AG04450 (cell line): Measurements from ENCODE around the gene MYPN. TPM values are rescaled to one million over a fixed set of nuclear protein-coding genes. Genes with fewer than 3 reads are reported as not detected.

ENCODE experiments used
- CTCF ChIA-PET: fragments of 300-600, 350-600 bp; formaldehyde crosslinking; extraction: SDS; loops from one replicate; lab custom pipeline; 2022; ENCODE audit warnings: antibody characterized with exemption, inconsistent platforms; lab: Charles Lee
- POLR2A ChIA-PET: fragments of 350-600 bp; formaldehyde crosslinking; extraction: SDS; loops from one replicate; lab custom pipeline; 2021; ENCODE audit warnings: antibody characterized with exemption, inconsistent platforms; lab: Yijun Ruan, JAX
- DNase-seq: peaks from one replicate; pipeline ENCODE4 v3.0.0-alpha.2; 2011; ENCODE audit warnings: low read depth, low spot score
- H3K27ac ChIP-seq: one replicate; pipeline ENCODE4 v1.5.1; 2012; ENCODE audit warnings: low read depth, low read length, control low read depth
- H3K27me3 ChIP-seq: one replicate; pipeline ENCODE4 v1.6.0; 2012; ENCODE audit warnings: low read length; ENCODE audit not compliant: control insufficient read depth, insufficient read depth
- H3K4me3 ChIP-seq: 2 replicates; pipeline ENCODE4 v1.5.1; 2011; ENCODE audit warnings: mild to moderate bottlenecking, low read depth, low read length, control low read depth
- H3K9me3 ChIP-seq: 2 replicates; pipeline ENCODE4 v1.5.1; 2012; ENCODE audit warnings: low read length; ENCODE audit not compliant: control insufficient read depth, insufficient read depth
- polyA plus RNA-seq: library from polyadenylated mRNA; depleted of rRNA; stranded (reverse); fragments of >200 nt; gene quantifications from 2 replicates; pipeline ENCODE4 v1.2.3, GENCODE V29; 2011
- TF ChIP-seq, protein P1 (sequence below): IDR thresholded peaks from 2 replicates; pipeline ENCODE4 v1.5.1; 2011; ENCODE audit warnings: low read depth, low read length, control low read depth, inconsistent platforms

Gene MYPN
- polyA plus RNA-seq, 1 experiment, result 2.9 TPM

GRCh38 chr10:68166871-68167585 is 57.7 kb downstream of the MYPN start:
- no peak for DNase-seq
- H3K27me3 ChIP-seq, result no peaks in the 10 kb centered on the region
- TF ChIP-seq, protein P1, sequence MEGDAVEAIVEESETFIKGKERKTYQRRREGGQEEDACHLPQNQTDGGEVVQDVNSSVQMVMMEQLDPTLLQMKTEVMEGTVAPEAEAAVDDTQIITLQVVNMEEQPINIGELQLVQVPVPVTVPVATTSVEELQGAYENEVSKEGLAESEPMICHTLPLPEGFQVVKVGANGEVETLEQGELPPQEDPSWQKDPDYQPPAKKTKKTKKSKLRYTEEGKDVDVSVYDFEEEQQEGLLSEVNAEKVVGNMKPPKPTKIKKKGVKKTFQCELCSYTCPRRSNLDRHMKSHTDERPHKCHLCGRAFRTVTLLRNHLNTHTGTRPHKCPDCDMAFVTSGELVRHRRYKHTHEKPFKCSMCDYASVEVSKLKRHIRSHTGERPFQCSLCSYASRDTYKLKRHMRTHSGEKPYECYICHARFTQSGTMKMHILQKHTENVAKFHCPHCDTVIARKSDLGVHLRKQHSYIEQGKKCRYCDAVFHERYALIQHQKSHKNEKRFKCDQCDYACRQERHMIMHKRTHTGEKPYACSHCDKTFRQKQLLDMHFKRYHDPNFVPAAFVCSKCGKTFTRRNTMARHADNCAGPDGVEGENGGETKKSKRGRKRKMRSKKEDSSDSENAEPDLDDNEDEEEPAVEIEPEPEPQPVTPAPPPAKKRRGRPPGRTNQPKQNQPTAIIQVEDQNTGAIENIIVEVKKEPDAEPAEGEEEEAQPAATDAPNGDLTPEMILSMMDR, result no peak
- CTCF ChIA-PET, result interaction anchor here (3.8 kb wide), 1 partner anchor 10 kb away, joined by 34 read pairs; no protein-coding TSS in a partner anchor
- no peak overlapping the region for H3K4me3 ChIP-seq
- POLR2A ChIA-PET, result interaction anchor here (0.6 kb wide), 1 partner anchor 35 kb away, joined by 3 read pairs; no protein-coding TSS in a partner anchor
- H3K9me3 ChIP-seq, result no peaks in the 10 kb centered on the region
- no peak overlapping the region for H3K27ac ChIP-seq

GRCh38 chr10:68167586-68168189 is 58.4 kb downstream of the MYPN start:
- Histone ChIP-seq H3K4me3 (no peak overlapping the region), H3K9me3 (no peaks in the 10 kb centered on the region), H3K27ac (no peak overlapping the region), H3K27me3 (no peaks in the 10 kb centered on the region)
- ChIA-PET CTCF (interaction anchor here (3.8 kb wide), 1 partner anchor 11 kb away, joined by 34 read pairs; no protein-coding TSS in a partner anchor), POLR2A (no interaction called here)
- TF ChIP-seq, protein P1, result no peak
- DNase-seq, result no peak

- Histone ChIP-seq H3K9me3 (no peaks in the 10 kb centered on the region), H3K27ac (no peak overlapping the region), H3K27me3 (no peaks in the 10 kb centered on the region), H3K4me3 (no peak overlapping the region)
- TF ChIP-seq, protein P1, result no peak
- ChIA-PET CTCF (interaction anchor here (1.5 kb wide), 1 partner anchor 15 kb away, joined by 8 read pairs; no protein-coding TSS in a partner anchor), POLR2A (no interaction called here)
- no peak for DNase-seq
Observed at GRCh38 chr10:68171539-68172080, 62.3 kb downstream of the MYPN start.

DNA sequence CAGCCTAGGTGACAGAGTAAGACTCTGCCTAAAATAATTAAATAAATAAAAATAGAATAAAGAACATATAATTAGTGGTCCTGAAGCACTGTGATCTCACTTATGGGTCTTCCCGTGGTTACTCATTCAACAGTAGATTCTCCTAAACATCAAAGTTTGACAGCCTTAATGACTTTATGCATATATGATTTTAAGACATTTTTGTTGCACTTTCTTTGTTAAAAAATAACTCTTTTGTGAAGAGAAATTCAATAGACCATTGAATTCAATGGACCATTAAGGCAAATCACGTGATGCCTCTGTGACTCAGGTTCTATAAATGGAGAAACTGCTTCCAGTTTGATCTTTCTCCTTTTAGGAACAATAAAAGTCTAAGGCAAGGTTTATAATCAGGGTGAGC is 63.0 kb downstream of the MYPN start:
- no peaks in the 10 kb centered on the region for H3K27me3 ChIP-seq
- no peak overlapping the region for H3K27ac ChIP-seq
- CTCF ChIA-PET, result no interaction called here
- no peak overlapping the region for H3K4me3 ChIP-seq
- POLR2A ChIA-PET, result no interaction called here
- TF ChIP-seq, protein P1, result no peak
- no peaks in the 10 kb centered on the region for H3K9me3 ChIP-seq
- no peak for DNase-seq
